ENCODE data around the gene SDC3.

DNA sequence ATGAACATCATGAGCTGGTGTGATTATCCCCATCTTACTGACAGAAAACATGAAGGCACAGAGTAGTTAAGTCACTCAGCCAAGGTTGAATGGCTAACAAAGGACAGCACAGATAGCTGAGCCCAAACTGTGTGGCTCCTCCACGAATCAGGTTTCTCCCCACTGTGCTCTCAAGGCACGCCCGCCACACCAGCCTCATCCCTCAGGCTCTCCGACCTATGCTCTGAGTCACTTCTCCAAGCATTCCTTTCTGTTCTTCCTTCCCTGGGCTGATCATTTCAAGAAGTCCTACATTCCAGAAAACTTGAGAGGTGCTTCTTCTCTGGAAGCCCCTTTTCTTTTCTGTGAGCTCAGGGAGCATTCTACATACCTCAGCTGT lies 25.3 kb upstream of the SDC3 start:
- TF ChIP-seq BACH1 (IDR thresholded peaks at IDR 0.05; ENCODE audit: borderline replicate concordance) (no peak), ESRRA (IDR thresholded peaks at IDR 0.05; ENCODE audit: low read length) (no peak), POLR2AphosphoS5 (IDR thresholded peaks at IDR 0.05; ENCODE audit: low read length) (no peak), STAT3 (IDR thresholded peaks at IDR 0.05; ENCODE audit: low read depth, low read length) (no peak), NR2C1 (IDR thresholded peaks at IDR 0.05) (no peak)
- TF ChIP-seq, protein P1, sequence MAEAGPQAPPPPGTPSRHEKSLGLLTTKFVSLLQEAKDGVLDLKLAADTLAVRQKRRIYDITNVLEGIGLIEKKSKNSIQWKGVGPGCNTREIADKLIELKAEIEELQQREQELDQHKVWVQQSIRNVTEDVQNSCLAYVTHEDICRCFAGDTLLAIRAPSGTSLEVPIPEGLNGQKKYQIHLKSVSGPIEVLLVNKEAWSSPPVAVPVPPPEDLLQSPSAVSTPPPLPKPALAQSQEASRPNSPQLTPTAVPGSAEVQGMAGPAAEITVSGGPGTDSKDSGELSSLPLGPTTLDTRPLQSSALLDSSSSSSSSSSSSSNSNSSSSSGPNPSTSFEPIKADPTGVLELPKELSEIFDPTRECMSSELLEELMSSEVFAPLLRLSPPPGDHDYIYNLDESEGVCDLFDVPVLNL (IDR thresholded peaks at IDR 0.05; ENCODE audit: low read depth, low read length): no peak
- TF ChIP-seq, protein P2, sequence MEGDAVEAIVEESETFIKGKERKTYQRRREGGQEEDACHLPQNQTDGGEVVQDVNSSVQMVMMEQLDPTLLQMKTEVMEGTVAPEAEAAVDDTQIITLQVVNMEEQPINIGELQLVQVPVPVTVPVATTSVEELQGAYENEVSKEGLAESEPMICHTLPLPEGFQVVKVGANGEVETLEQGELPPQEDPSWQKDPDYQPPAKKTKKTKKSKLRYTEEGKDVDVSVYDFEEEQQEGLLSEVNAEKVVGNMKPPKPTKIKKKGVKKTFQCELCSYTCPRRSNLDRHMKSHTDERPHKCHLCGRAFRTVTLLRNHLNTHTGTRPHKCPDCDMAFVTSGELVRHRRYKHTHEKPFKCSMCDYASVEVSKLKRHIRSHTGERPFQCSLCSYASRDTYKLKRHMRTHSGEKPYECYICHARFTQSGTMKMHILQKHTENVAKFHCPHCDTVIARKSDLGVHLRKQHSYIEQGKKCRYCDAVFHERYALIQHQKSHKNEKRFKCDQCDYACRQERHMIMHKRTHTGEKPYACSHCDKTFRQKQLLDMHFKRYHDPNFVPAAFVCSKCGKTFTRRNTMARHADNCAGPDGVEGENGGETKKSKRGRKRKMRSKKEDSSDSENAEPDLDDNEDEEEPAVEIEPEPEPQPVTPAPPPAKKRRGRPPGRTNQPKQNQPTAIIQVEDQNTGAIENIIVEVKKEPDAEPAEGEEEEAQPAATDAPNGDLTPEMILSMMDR (IDR thresholded peaks at IDR 0.05 in 2 of 3, conservative IDR thresholded peaks at IDR 0.05 in 1 of 3; ENCODE audit: control insufficient read depth in 2 of 3, extremely low read depth in 1 of 3, insufficient read depth in 1 of 3, low read depth in 3 of 3, low read length in 3 of 3): no peak
- TF ChIP-seq, protein P3, sequence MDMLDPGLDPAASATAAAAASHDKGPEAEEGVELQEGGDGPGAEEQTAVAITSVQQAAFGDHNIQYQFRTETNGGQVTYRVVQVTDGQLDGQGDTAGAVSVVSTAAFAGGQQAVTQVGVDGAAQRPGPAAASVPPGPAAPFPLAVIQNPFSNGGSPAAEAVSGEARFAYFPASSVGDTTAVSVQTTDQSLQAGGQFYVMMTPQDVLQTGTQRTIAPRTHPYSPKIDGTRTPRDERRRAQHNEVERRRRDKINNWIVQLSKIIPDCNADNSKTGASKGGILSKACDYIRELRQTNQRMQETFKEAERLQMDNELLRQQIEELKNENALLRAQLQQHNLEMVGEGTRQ (IDR thresholded peaks at IDR 0.05; ENCODE audit: borderline replicate concordance, low read depth, low read length): no peak
